ENCODE data around the gene SH3TC2. TPM values are rescaled to one million over a fixed set of nuclear protein-coding genes. Genes with fewer than 3 reads are reported as not detected.

SH3TC2 gene
- total RNA-seq, 1 donor from 2014 or later = 0.25 TPM

- no peaks in the 10 kb centered on the region for H3K9me3 Mint-ChIP-seq (ENCODE audit: unreplicated experiment)
- no peaks in the 10 kb centered on the region for H3K36me3 Mint-ChIP-seq (ENCODE audit: unreplicated experiment)
- no peak for DNase-seq
- no peak for TF ChIP-seq CTCF (IDR thresholded peaks at IDR 0.05; ENCODE audit: partially characterized antibody, unreplicated experiment)
- H3K27ac Mint-ChIP-seq (ENCODE audit: unreplicated experiment) = no peak overlapping the region
- no peaks in the 10 kb centered on the region for H3K4me1 Mint-ChIP-seq (ENCODE audit: low read depth, unreplicated experiment)
- H3K4me3 Mint-ChIP-seq (ENCODE audit: unreplicated experiment) = no peak overlapping the region
- H3K27me3 Mint-ChIP-seq (ENCODE audit: unreplicated experiment) = no peaks in the 10 kb centered on the region
These were observed 92.0 kb downstream of the SH3TC2 start for GRCh38 chr5:148970876-148971275.

- no peak overlapping the region for H3K27ac Mint-ChIP-seq (ENCODE audit: unreplicated experiment)
These were observed 92.6 kb downstream of the SH3TC2 start for GRCh38 chr5:148970228-148970627.

GRCh38 chr5:148969291-148969690 lies 93.6 kb downstream of the SH3TC2 start:
- H3K9me3 Mint-ChIP-seq (ENCODE audit: unreplicated experiment) = no peaks in the 10 kb centered on the region
- H3K4me3 Mint-ChIP-seq (ENCODE audit: unreplicated experiment) = no peak overlapping the region
- TF ChIP-seq CTCF (IDR thresholded peaks at IDR 0.05; ENCODE audit: partially characterized antibody, unreplicated experiment) = no peak
- no peaks in the 10 kb centered on the region for H3K27me3 Mint-ChIP-seq (ENCODE audit: unreplicated experiment)
- DNase-seq = no peak
- no peaks in the 10 kb centered on the region for H3K4me1 Mint-ChIP-seq (ENCODE audit: low read depth, unreplicated experiment)
- no peak overlapping the region for H3K27ac Mint-ChIP-seq (ENCODE audit: unreplicated experiment)
- no peaks in the 10 kb centered on the region for H3K36me3 Mint-ChIP-seq (ENCODE audit: unreplicated experiment)

More at GRCh38 chr5:148970228-148970627, 92.6 kb downstream of the SH3TC2 start:
- H3K36me3 Mint-ChIP-seq (ENCODE audit: unreplicated experiment) = no peaks in the 10 kb centered on the region
- no peaks in the 10 kb centered on the region for H3K9me3 Mint-ChIP-seq (ENCODE audit: unreplicated experiment)
- H3K27me3 Mint-ChIP-seq (ENCODE audit: unreplicated experiment) = no peaks in the 10 kb centered on the region
- no peak for DNase-seq
- no peaks in the 10 kb centered on the region for H3K4me1 Mint-ChIP-seq (ENCODE audit: low read depth, unreplicated experiment)
- no peak for TF ChIP-seq CTCF (IDR thresholded peaks at IDR 0.05; ENCODE audit: partially characterized antibody, unreplicated experiment)
- H3K4me3 Mint-ChIP-seq (ENCODE audit: unreplicated experiment) = no peak overlapping the region

GRCh38 chr5:148968311-148968710 lies 94.6 kb downstream of the SH3TC2 start:
- Mint-ChIP-seq H3K27me3 (ENCODE audit: unreplicated experiment) (no peaks in the 10 kb centered on the region), H3K4me1 (ENCODE audit: low read depth, unreplicated experiment) (no peaks in the 10 kb centered on the region), H3K27ac (ENCODE audit: unreplicated experiment) (no peak overlapping the region), H3K4me3 (ENCODE audit: unreplicated experiment) (no peak overlapping the region), H3K36me3 (ENCODE audit: unreplicated experiment) (no peaks in the 10 kb centered on the region), H3K9me3 (ENCODE audit: unreplicated experiment) (no peaks in the 10 kb centered on the region)
- TF ChIP-seq CTCF (IDR thresholded peaks at IDR 0.05; ENCODE audit: partially characterized antibody, unreplicated experiment) = no peak
- DNase-seq = no peak

- no peak for DNase-seq
- Mint-ChIP-seq H3K4me1 (ENCODE audit: low read depth, unreplicated experiment) (no peaks in the 10 kb centered on the region), H3K9me3 (ENCODE audit: unreplicated experiment) (no peaks in the 10 kb centered on the region), H3K27ac (ENCODE audit: unreplicated experiment) (no peak overlapping the region), H3K27me3 (ENCODE audit: unreplicated experiment) (no peaks in the 10 kb centered on the region), H3K36me3 (ENCODE audit: unreplicated experiment) (no peaks in the 10 kb centered on the region), H3K4me3 (ENCODE audit: unreplicated experiment) (no peak overlapping the region)
- no peak for TF ChIP-seq CTCF (IDR thresholded peaks at IDR 0.05; ENCODE audit: partially characterized antibody, unreplicated experiment)
These were observed 95.1 kb downstream of the SH3TC2 start for GRCh38 chr5:148967783-148968182.

All from glutamatergic neuron (in vitro differentiated cells).